GM18517 (cell line): ENCODE measurements around the gene ALDH9A1.
"Not testable (repeated sequence)": the region's sequence is repeated elsewhere in the genome, so short reads cannot be mapped to it uniquely, and the experiment has no call there.

ENCODE experiments used
- ATAC-seq: cut with Tn5 transposase; IDR thresholded peaks from one replicate; pipeline ENCODE4 v1.9.1; 2021; ENCODE audit warnings: mild to moderate bottlenecking, moderate library complexity; ENCODE audit not compliant: unreplicated experiment

ALDH9A1 gene

GRCh38 chr1:165688046-165688445 lies 10.3 kb downstream of the ALDH9A1 start:
- no peak for ATAC-seq

GRCh38 chr1:165686971-165687433 lies 11.4 kb downstream of the ALDH9A1 start:
- no peak for ATAC-seq

GRCh38 chr1:165686121-165686970 lies 12.0 kb downstream of the ALDH9A1 start:
- no peak for ATAC-seq

GRCh38 chr1:165683848-165684485 lies 14.4 kb downstream of the ALDH9A1 start:
- no peak for ATAC-seq

GRCh38 chr1:165680773-165681172 lies 17.6 kb downstream of the ALDH9A1 start:
- ATAC-seq = not testable (repeated sequence)

- no peak for ATAC-seq
Observed at GRCh38 chr1:165680303-165680702, 18.1 kb downstream of the ALDH9A1 start.

- ATAC-seq = no peak
Observed at GRCh38 chr1:165679282-165680036, 18.9 kb downstream of the ALDH9A1 start.

GRCh38 chr1:165678509-165678908 lies 19.9 kb downstream of the ALDH9A1 start:
- no peak for ATAC-seq

GRCh38 chr1:165675794-165676193 lies 22.6 kb downstream of the ALDH9A1 start:
- no peak for ATAC-seq

GRCh38 chr1:165674599-165674998 lies 23.8 kb downstream of the ALDH9A1 start:
- ATAC-seq = no peak

- no peak for ATAC-seq
Observed at GRCh38 chr1:165671526-165671925, 26.8 kb downstream of the ALDH9A1 start.

GRCh38 chr1:165668184-165668583 lies 30.2 kb downstream of the ALDH9A1 start:
- no peak for ATAC-seq

- ATAC-seq = no peak
Observed at GRCh38 chr1:165666152-165666825, 32.1 kb downstream of the ALDH9A1 start.

GRCh38 chr1:165662186-165662585 lies 36.2 kb downstream of the ALDH9A1 start:
- ATAC-seq = no peak

GRCh38 chr1:165661703-165662102 lies 36.7 kb downstream of the ALDH9A1 start:
- ATAC-seq = no peak

- no peak for ATAC-seq
Observed at GRCh38 chr1:165659581-165659895, 38.8 kb downstream of the ALDH9A1 start.

- not testable (repeated sequence) for ATAC-seq
Observed at GRCh38 chr1:165658766-165659580, 39.4 kb downstream of the ALDH9A1 start.

GRCh38 chr1:165650981-165651625 lies 47.3 kb downstream of the ALDH9A1 start:
- ATAC-seq = no peak

- no peak for ATAC-seq
Observed at GRCh38 chr1:165648919-165649572, 49.3 kb downstream of the ALDH9A1 start.
